ENCODE results near the gene LILRA6.
"Not testable (repeated sequence)": the region's sequence is repeated elsewhere in the genome, so short reads cannot be mapped to it uniquely, and the experiment has no call there.

Gene LILRA6

GRCh38 chr19:54216869-54217268 lies 25.7 kb downstream of the LILRA6 start:
- Histone ChIP-seq H3K9me3 (ENCODE audit: insufficient read depth, low read depth, low read length) (no peaks in the 10 kb centered on the region), H2AFZ (ENCODE audit: low read length) (no peak overlapping the region), H4K20me1 (ENCODE audit: insufficient read depth, low read length, poor library complexity, severe bottlenecking) (peaks cover 6% of the 10 kb centered on the region), H3K27me3 (ENCODE audit: insufficient read depth, low read length, poor library complexity, severe bottlenecking) (no peaks in the 10 kb centered on the region), H3K79me2 (ENCODE audit: insufficient read depth, low read length) (peaks cover 16% of the 10 kb centered on the region; the same call in 1 of the 2 replicates), H3K4me3 (ENCODE audit: low read length, poor library complexity, severe bottlenecking) (no peak overlapping the region), H3F3A (ENCODE audit: low read depth) (no peaks in the 10 kb centered on the region), H3K36me3 (ENCODE audit: insufficient read depth, low read length) (peaks cover 13% of the 10 kb centered on the region; the same call in 1 of the 2 replicates), H3K4me1 (ENCODE audit: insufficient read depth, low read length, poor library complexity, severe bottlenecking) (no peaks in the 10 kb centered on the region), H3K9ac (ENCODE audit: low read depth, low read length, poor library complexity, severe bottlenecking) (no peak overlapping the region), H3K9me2 (replicated peaks; ENCODE audit: low read depth, low read length) (no peaks in the 10 kb centered on the region), H3K4me2 (ENCODE audit: low read depth, low read length, poor library complexity, severe bottlenecking) (no peak overlapping the region)
- TF ChIP-seq EZH2phosphoT487 (IDR thresholded peaks at IDR 0.05; ENCODE audit: borderline replicate concordance) (no peak), CTCF (conservative IDR thresholded peaks at IDR 0.05; ENCODE audit: low read length) (no peak)

DNA sequence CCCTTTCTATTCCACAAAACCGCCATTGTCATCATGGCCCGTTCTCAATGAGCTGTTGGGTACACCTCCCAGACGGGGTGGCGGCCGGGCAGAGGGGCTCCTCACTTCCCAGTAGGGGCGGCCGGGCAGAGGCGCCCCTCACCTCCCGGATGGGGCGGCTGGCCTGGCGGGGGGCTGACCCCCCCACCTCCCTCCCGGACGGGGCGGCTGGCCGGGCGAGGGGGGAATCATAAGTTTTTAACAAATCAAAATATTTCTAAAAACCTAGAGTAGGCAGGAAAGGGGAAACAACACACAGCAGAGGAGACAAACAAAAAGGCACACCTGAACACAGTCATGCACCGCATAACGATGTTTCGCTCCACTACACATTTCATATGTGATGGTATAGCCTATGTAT lies 27.9 kb downstream of the LILRA6 start:
- H3K9me2 ChIP-seq (replicated peaks; ENCODE audit: low read depth, low read length); H3F3A ChIP-seq (ENCODE audit: low read depth); H3K4me3 ChIP-seq (ENCODE audit: low read length, poor library complexity, severe bottlenecking); H3K9me3 ChIP-seq (ENCODE audit: insufficient read depth, low read depth, low read length); H3K27me3 ChIP-seq (ENCODE audit: insufficient read depth, low read length, poor library complexity, severe bottlenecking); H2AFZ ChIP-seq (ENCODE audit: low read length); H3K4me2 ChIP-seq (ENCODE audit: low read depth, low read length, poor library complexity, severe bottlenecking); H3K9ac ChIP-seq (ENCODE audit: low read depth, low read length, poor library complexity, severe bottlenecking): not testable (repeated sequence)
- Histone ChIP-seq H3K36me3 (ENCODE audit: insufficient read depth, low read length) (peaks cover 13% of the 10 kb centered on the region; the same call in 1 of the 2 replicates), H3K4me1 (ENCODE audit: insufficient read depth, low read length, poor library complexity, severe bottlenecking) (peaks cover 14% of the 10 kb centered on the region), H3K79me2 (ENCODE audit: insufficient read depth, low read length) (peaks cover 18% of the 10 kb centered on the region; the same call in 1 of the 2 replicates), H4K20me1 (ENCODE audit: insufficient read depth, low read length, poor library complexity, severe bottlenecking) (peaks cover 18% of the 10 kb centered on the region)

- not testable (repeated sequence) for H3K27me3 ChIP-seq (ENCODE audit: insufficient read depth, low read length, poor library complexity, severe bottlenecking); H3K4me3 ChIP-seq (ENCODE audit: low read length, poor library complexity, severe bottlenecking); H3K9me2 ChIP-seq (replicated peaks; ENCODE audit: low read depth, low read length); H3K9ac ChIP-seq (ENCODE audit: low read depth, low read length, poor library complexity, severe bottlenecking); H3K9me3 ChIP-seq (ENCODE audit: insufficient read depth, low read depth, low read length); H3K4me2 ChIP-seq (ENCODE audit: low read depth, low read length, poor library complexity, severe bottlenecking); H2AFZ ChIP-seq (ENCODE audit: low read length)
- Histone ChIP-seq H3F3A (ENCODE audit: low read depth) (peaks cover 11% of the 10 kb centered on the region), H3K79me2 (ENCODE audit: insufficient read depth, low read length) (peaks cover 23% of the 10 kb centered on the region; the same call in 1 of the 2 replicates), H3K4me1 (ENCODE audit: insufficient read depth, low read length, poor library complexity, severe bottlenecking) (peaks cover 19% of the 10 kb centered on the region), H3K36me3 (ENCODE audit: insufficient read depth, low read length) (peaks cover 12% of the 10 kb centered on the region; the same call in 1 of the 2 replicates), H4K20me1 (ENCODE audit: insufficient read depth, low read length, poor library complexity, severe bottlenecking) (peaks cover 23% of the 10 kb centered on the region)
Measured at GRCh38 chr19:54214217-54214616, 28.4 kb downstream of the LILRA6 start.

GRCh38 chr19:54211235-54211634 lies 31.4 kb downstream of the LILRA6 start:
- Histone ChIP-seq H3K36me3 (ENCODE audit: insufficient read depth, low read length) (peaks cover 28% of the 10 kb centered on the region; the same call in 1 of the 2 replicates), H3K4me3 (ENCODE audit: low read length, poor library complexity, severe bottlenecking) (peak overlapping the region; percentile 61), H3F3A (ENCODE audit: low read depth) (peaks cover 14% of the 10 kb centered on the region), H3K79me2 (ENCODE audit: insufficient read depth, low read length) (peaks cover 53% of the 10 kb centered on the region), H3K9me3 (ENCODE audit: insufficient read depth, low read depth, low read length) (no peaks in the 10 kb centered on the region), H3K4me1 (ENCODE audit: insufficient read depth, low read length, poor library complexity, severe bottlenecking) (peaks cover 39% of the 10 kb centered on the region), H3K9ac (ENCODE audit: low read depth, low read length, poor library complexity, severe bottlenecking) (peak overlapping the region; percentile 40), H3K9me2 (replicated peaks; ENCODE audit: low read depth, low read length) (no peaks in the 10 kb centered on the region), H2AFZ (ENCODE audit: low read length) (no peak overlapping the region), H4K20me1 (ENCODE audit: insufficient read depth, low read length, poor library complexity, severe bottlenecking) (peaks cover 51% of the 10 kb centered on the region), H3K27me3 (ENCODE audit: insufficient read depth, low read length, poor library complexity, severe bottlenecking) (no peaks in the 10 kb centered on the region), H3K4me2 (ENCODE audit: low read depth, low read length, poor library complexity, severe bottlenecking) (peak overlapping the region; percentile 75)
- TF ChIP-seq CTCF (conservative IDR thresholded peaks at IDR 0.05; ENCODE audit: low read length) (peak; percentile 35; the same call in 1 of the 2 replicates), EZH2phosphoT487 (IDR thresholded peaks at IDR 0.05; ENCODE audit: borderline replicate concordance) (no peak)
